ENCODE data around the gene FAIM.

FAIM gene

DNA sequence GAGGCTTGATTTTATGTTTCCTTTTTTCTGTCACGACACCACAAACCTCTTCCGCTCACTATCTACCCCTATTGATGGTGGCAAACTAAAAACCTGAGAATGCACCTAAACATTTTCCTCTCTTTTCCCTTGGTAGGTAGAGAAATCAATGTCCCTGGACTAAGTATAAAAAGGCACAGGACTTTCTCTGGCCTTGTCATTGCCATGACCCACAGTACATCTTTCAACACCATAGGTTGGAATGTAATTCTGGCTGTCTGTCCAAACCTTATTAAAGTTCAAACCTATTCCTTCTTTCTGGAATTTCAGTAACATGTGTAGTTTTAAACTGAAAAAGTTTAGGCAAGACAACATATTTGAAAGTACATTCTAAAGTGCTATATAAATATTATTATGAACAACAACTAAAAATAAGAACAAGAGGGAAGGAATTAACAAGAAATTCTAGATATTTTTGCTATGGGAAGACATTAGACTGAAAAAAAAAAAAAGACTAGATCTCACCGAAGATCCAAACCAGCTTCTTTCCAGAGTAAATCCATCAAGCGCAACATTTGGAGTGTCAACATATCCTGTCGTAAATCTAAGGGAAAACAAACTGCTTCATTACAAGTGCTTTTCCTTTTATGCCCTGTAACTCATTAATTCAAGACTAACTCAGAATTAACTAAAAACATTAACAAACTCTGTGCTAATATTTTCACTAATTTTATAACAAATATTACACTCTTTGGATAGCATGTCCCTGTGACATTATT, 73.1 kb downstream of the FAIM start:
- no peak for DNase-seq

GRCh38 chr3:138682648-138683047, 74.1 kb downstream of the FAIM start:
- DNase-seq, result no peak

All from NCI-H1105 treated with DMSO at 0.1 percent for 48 hours (cell line).